Adipocyte (in vitro differentiated cells): ENCODE measurements around the gene BRD1.
"Not testable (repeated sequence)": the region's sequence is repeated elsewhere in the genome, so short reads cannot be mapped to it uniquely, and the experiment has no call there.

Source experiments
- DNase-seq: peaks from one replicate; pipeline ENCODE4 v3.0.0-alpha.2; 2015; ENCODE audit warnings: low read depth
- H3K27me3 ChIP-seq: replicated peaks from 2 replicates; pipeline ENCODE4 v1.7.0; 2013; ENCODE audit warnings: mild to moderate bottlenecking, low read length, moderate library complexity; ENCODE audit not compliant: control insufficient read depth, insufficient read depth
- H3K36me3 ChIP-seq: 2 replicates; pipeline ENCODE4 v1.7.0; 2013; ENCODE audit warnings: low read length, mild to moderate bottlenecking, moderate library complexity; ENCODE audit not compliant: control insufficient read depth, insufficient read depth, severe bottlenecking
- H3K4me1 ChIP-seq: 2 replicates; pipeline ENCODE4 v1.7.0; 2013; ENCODE audit warnings: mild to moderate bottlenecking, low read length, moderate library complexity; ENCODE audit not compliant: control insufficient read depth, insufficient read depth
- H3K4me3 ChIP-seq: 2 replicates; pipeline ENCODE4 v1.7.0; 2013; ENCODE audit warnings: mild to moderate bottlenecking, low read length, moderate library complexity
- H3K9ac ChIP-seq: 2 replicates; pipeline ENCODE4 v1.7.0; 2013; ENCODE audit warnings: mild to moderate bottlenecking, low read length, moderate library complexity
- H3K9me3 ChIP-seq: 2 replicates; pipeline ENCODE4 v1.7.0; 2013; ENCODE audit warnings: mild to moderate bottlenecking, low read length, moderate library complexity; ENCODE audit not compliant: control insufficient read depth

BRD1 gene

GRCh38 chr22:49821741-49822140 lies 5.9 kb downstream of the BRD1 start:
- H3K36me3 ChIP-seq, result peaks cover 63% of the 10 kb centered on the region
- H3K27me3 ChIP-seq, DNase-seq, H3K9me3 ChIP-seq, H3K9ac ChIP-seq, H3K4me3 ChIP-seq: not testable (repeated sequence)
- H3K4me1 ChIP-seq, result peaks cover 33% of the 10 kb centered on the region

GRCh38 chr22:49820984-49821383 lies 6.7 kb downstream of the BRD1 start:
- peaks cover 31% of the 10 kb centered on the region for H3K4me1 ChIP-seq
- no peak overlapping the region for H3K4me3 ChIP-seq
- DNase-seq, result no peak
- no peaks in the 10 kb centered on the region for H3K9me3 ChIP-seq
- no peaks in the 10 kb centered on the region for H3K27me3 ChIP-seq
- H3K36me3 ChIP-seq, result peaks cover 68% of the 10 kb centered on the region
- H3K9ac ChIP-seq, result peak overlapping the region; percentile 17

- no peak overlapping the region for H3K9ac ChIP-seq
- DNase-seq, result no peak
- no peaks in the 10 kb centered on the region for H3K9me3 ChIP-seq
- peaks cover 19% of the 10 kb centered on the region for H3K4me1 ChIP-seq
- H3K36me3 ChIP-seq, result peaks cover 63% of the 10 kb centered on the region
- no peak overlapping the region for H3K4me3 ChIP-seq
- H3K27me3 ChIP-seq, result no peaks in the 10 kb centered on the region
Measured at GRCh38 chr22:49817359-49817758, 10.3 kb downstream of the BRD1 start.

GRCh38 chr22:49815641-49816091 lies 12.0 kb downstream of the BRD1 start:
- Histone ChIP-seq H3K9ac (no peak overlapping the region), H3K27me3 (no peaks in the 10 kb centered on the region), H3K4me3 (no peak overlapping the region), H3K4me1 (peaks cover 10% of the 10 kb centered on the region), H3K9me3 (no peaks in the 10 kb centered on the region), H3K36me3 (peaks cover 52% of the 10 kb centered on the region)
- no peak for DNase-seq

- peaks cover 17% of the 10 kb centered on the region for H3K4me1 ChIP-seq
- no peak overlapping the region for H3K9ac ChIP-seq
- H3K36me3 ChIP-seq, result peaks cover 44% of the 10 kb centered on the region
- no peak overlapping the region for H3K4me3 ChIP-seq
- DNase-seq, result no peak
- no peaks in the 10 kb centered on the region for H3K27me3 ChIP-seq
- no peaks in the 10 kb centered on the region for H3K9me3 ChIP-seq
Measured at GRCh38 chr22:49814856-49815255, 12.8 kb downstream of the BRD1 start.

- Histone ChIP-seq H3K9me3 (no peaks in the 10 kb centered on the region), H3K27me3 (no peaks in the 10 kb centered on the region), H3K4me1 (peaks cover 21% of the 10 kb centered on the region), H3K4me3 (no peak overlapping the region), H3K36me3 (peaks cover 44% of the 10 kb centered on the region), H3K9ac (no peak overlapping the region)
- DNase-seq, result no peak
Measured at GRCh38 chr22:49814164-49814686, 13.4 kb downstream of the BRD1 start.

- Histone ChIP-seq H3K9ac (no peak overlapping the region), H3K27me3 (no peaks in the 10 kb centered on the region), H3K36me3 (peaks cover 32% of the 10 kb centered on the region), H3K9me3 (no peaks in the 10 kb centered on the region), H3K4me1 (peaks cover 21% of the 10 kb centered on the region), H3K4me3 (no peak overlapping the region)
- no peak for DNase-seq
Measured at GRCh38 chr22:49812838-49813237, 14.8 kb downstream of the BRD1 start.

- Histone ChIP-seq H3K9ac (no peak overlapping the region), H3K36me3 (peaks cover 17% of the 10 kb centered on the region), H3K4me3 (no peak overlapping the region), H3K4me1 (peaks cover 21% of the 10 kb centered on the region), H3K9me3 (no peaks in the 10 kb centered on the region), H3K27me3 (no peaks in the 10 kb centered on the region)
- DNase-seq, result no peak
Measured at GRCh38 chr22:49811020-49811791, 16.5 kb downstream of the BRD1 start.

- H3K9me3 ChIP-seq, result no peaks in the 10 kb centered on the region
- DNase-seq, result no peak
- H3K27me3 ChIP-seq, result no peaks in the 10 kb centered on the region
- H3K4me1 ChIP-seq, result peaks cover 21% of the 10 kb centered on the region
- no peak overlapping the region for H3K4me3 ChIP-seq
- no peak overlapping the region for H3K9ac ChIP-seq
- peaks cover 15% of the 10 kb centered on the region for H3K36me3 ChIP-seq
Measured at GRCh38 chr22:49810363-49811019, 17.2 kb downstream of the BRD1 start.

GRCh38 chr22:49807780-49808708 lies 19.6 kb downstream of the BRD1 start:
- peaks cover 6% of the 10 kb centered on the region for H3K36me3 ChIP-seq

GRCh38 chr22:49807129-49807528 lies 20.5 kb downstream of the BRD1 start:
- DNase-seq, result no peak
- Histone ChIP-seq H3K27me3 (no peaks in the 10 kb centered on the region), H3K4me3 (no peak overlapping the region), H3K36me3 (peaks cover 11% of the 10 kb centered on the region), H3K9me3 (no peaks in the 10 kb centered on the region), H3K9ac (no peak overlapping the region), H3K4me1 (peaks cover 14% of the 10 kb centered on the region)

More at GRCh38 chr22:49807780-49808708, 19.6 kb downstream of the BRD1 start:
- Histone ChIP-seq H3K9me3 (no peaks in the 10 kb centered on the region), H3K27me3 (no peaks in the 10 kb centered on the region), H3K4me3 (no peak overlapping the region), H3K4me1 (peaks cover 21% of the 10 kb centered on the region), H3K9ac (no peak overlapping the region)
- no peak for DNase-seq
